ENCODE measurements around the gene GNB1. TPM values are rescaled to one million over a fixed set of nuclear protein-coding genes. Genes with fewer than 3 reads are reported as not detected.

GNB1 gene
- total RNA-seq, 1 donor: 88.7 TPM

- no peaks in the 10 kb centered on the region for H3K36me3 ChIP-seq (ENCODE audit: insufficient read depth, low read length)
- peaks cover 35% of the 10 kb centered on the region for H3K79me2 ChIP-seq (ENCODE audit: insufficient read depth, low read length)
- H3K27me3 ChIP-seq (ENCODE audit: insufficient read depth, low read length): peaks cover 8% of the 10 kb centered on the region
- H4K20me1 ChIP-seq (ENCODE audit: insufficient read depth, low read length): peaks cover 24% of the 10 kb centered on the region
- H3K4me1 ChIP-seq (ENCODE audit: insufficient read depth, low read length): peaks cover 25% of the 10 kb centered on the region
- DNase-seq (ENCODE audit: insufficient read length, low spot score, missing footprints): peak; percentile 85
- H2AFZ ChIP-seq (ENCODE audit: low read length): peak overlapping the region; percentile 85
- peak overlapping the region; percentile 37 for H3K27ac ChIP-seq (ENCODE audit: low read depth, low read length)
- peak overlapping the region; percentile 88 for H3K4me2 ChIP-seq (ENCODE audit: insufficient read depth, low read length)
- no peaks in the 10 kb centered on the region for H3K9me3 ChIP-seq (ENCODE audit: low read depth, low read length)
- peak overlapping the region; percentile 88 for H3K4me3 ChIP-seq (ENCODE audit: insufficient read depth, low read length)
- TF ChIP-seq, protein P1, sequence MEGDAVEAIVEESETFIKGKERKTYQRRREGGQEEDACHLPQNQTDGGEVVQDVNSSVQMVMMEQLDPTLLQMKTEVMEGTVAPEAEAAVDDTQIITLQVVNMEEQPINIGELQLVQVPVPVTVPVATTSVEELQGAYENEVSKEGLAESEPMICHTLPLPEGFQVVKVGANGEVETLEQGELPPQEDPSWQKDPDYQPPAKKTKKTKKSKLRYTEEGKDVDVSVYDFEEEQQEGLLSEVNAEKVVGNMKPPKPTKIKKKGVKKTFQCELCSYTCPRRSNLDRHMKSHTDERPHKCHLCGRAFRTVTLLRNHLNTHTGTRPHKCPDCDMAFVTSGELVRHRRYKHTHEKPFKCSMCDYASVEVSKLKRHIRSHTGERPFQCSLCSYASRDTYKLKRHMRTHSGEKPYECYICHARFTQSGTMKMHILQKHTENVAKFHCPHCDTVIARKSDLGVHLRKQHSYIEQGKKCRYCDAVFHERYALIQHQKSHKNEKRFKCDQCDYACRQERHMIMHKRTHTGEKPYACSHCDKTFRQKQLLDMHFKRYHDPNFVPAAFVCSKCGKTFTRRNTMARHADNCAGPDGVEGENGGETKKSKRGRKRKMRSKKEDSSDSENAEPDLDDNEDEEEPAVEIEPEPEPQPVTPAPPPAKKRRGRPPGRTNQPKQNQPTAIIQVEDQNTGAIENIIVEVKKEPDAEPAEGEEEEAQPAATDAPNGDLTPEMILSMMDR (IDR thresholded peaks at IDR 0.05; ENCODE audit: extremely low read depth, low read depth, low read length): no peak
Observed at GRCh38 chr1:1892079-1892762, 1.3 kb upstream of the GNB1 start.

DNA sequence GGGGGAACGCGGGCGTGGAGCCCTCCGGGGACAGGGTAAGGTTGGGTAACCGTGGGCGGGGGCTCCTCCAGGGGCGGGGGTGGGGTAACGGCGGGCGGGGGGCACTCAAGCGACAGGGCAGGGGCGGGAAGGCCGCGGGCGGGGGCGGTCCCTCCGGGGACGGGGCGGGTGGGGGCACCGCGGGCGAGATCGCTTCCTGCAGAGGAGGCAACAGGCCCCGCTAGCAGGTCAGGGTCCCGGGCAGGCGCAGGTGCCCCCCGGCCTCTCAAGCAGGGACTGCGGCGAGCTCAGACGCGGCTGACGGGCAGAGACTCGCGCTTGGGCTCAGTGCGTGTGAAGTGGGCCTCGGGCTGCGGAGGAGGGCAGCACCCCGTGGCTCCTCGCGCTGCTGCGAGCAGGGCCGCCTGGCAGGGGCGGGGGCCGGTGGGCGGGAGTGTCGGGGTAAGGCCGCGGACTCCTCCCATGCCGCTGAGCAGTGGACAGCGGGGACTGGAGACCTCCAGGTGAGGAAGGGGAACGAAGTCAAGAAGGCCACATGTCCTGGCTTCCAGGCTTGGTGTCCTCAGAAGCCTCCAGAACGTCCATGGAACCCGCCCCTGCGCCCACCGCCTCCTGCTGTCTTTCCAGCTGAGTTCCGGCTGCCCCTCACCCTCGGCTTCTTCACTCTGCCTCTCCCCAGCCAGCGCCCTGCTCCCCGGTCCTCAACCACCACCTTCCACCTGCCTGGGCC lies 627 bp upstream of the GNB1 start:
- peaks cover 42% of the 10 kb centered on the region for H3K79me2 ChIP-seq (ENCODE audit: insufficient read depth, low read length)
- H4K20me1 ChIP-seq (ENCODE audit: insufficient read depth, low read length): peaks cover 29% of the 10 kb centered on the region
- H3K36me3 ChIP-seq (ENCODE audit: insufficient read depth, low read length): no peaks in the 10 kb centered on the region
- peaks cover 8% of the 10 kb centered on the region for H3K27me3 ChIP-seq (ENCODE audit: insufficient read depth, low read length)
- H3K27ac ChIP-seq (ENCODE audit: low read depth, low read length): peak overlapping the region; percentile 56
- DNase-seq (ENCODE audit: insufficient read length, low spot score, missing footprints): peak; percentile 97
- H3K4me2 ChIP-seq (ENCODE audit: insufficient read depth, low read length): peak overlapping the region; percentile 88
- H3K4me3 ChIP-seq (ENCODE audit: insufficient read depth, low read length): peak overlapping the region; percentile 88
- peaks cover 25% of the 10 kb centered on the region for H3K4me1 ChIP-seq (ENCODE audit: insufficient read depth, low read length)
- H3K9me3 ChIP-seq (ENCODE audit: low read depth, low read length): no peaks in the 10 kb centered on the region
- H2AFZ ChIP-seq (ENCODE audit: low read length): peak overlapping the region; percentile 85
- TF ChIP-seq, protein P1 (IDR thresholded peaks at IDR 0.05; ENCODE audit: extremely low read depth, low read depth, low read length): no peak

DNA sequence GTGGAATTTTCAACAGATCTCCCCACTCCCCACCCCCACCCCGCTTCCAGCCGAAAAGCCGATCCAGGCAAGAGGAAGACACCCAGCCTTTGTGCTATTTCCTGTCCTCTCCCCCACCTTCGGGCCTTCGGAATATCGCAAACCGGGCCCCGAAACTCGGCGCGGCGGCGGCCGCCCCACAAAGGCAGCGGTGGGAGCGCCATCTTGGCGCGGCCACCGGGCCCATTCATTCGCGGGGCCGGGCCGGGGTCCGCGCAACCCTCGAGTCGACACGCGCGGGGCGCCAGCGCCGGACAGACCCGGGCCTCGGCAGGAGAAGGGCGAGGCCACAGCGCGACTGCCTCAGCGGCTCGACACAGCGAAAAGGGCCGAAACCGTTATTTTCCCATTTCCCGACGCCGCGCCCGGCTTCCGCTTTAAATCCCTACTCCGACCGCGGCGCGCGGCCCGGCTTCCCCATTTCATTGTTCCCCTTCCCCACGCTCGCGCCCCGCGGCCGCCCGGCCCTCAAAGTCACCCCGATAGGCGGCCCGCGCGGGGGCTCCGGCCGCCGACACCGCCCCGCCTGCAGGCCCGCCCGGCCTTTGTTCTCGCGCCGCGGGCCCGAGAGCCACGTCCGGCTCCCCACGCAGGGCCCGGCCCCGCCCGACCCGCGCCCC lies 911 bp downstream of the GNB1 start:
- Histone ChIP-seq H3K79me2 (ENCODE audit: insufficient read depth, low read length) (peaks cover 56% of the 10 kb centered on the region), H3K27me3 (ENCODE audit: insufficient read depth, low read length) (no peaks in the 10 kb centered on the region), H3K4me1 (ENCODE audit: insufficient read depth, low read length) (peaks cover 25% of the 10 kb centered on the region), H3K27ac (ENCODE audit: low read depth, low read length) (peak overlapping the region; percentile 70), H3K4me2 (ENCODE audit: insufficient read depth, low read length) (peak overlapping the region; percentile 85), H3K9me3 (ENCODE audit: low read depth, low read length) (no peaks in the 10 kb centered on the region), H3K4me3 (ENCODE audit: insufficient read depth, low read length) (peak overlapping the region; percentile 88), H2AFZ (ENCODE audit: low read length) (peak overlapping the region; percentile 41), H4K20me1 (ENCODE audit: insufficient read depth, low read length) (peaks cover 38% of the 10 kb centered on the region), H3K36me3 (ENCODE audit: insufficient read depth, low read length) (no peaks in the 10 kb centered on the region)
- TF ChIP-seq, protein P1 (IDR thresholded peaks at IDR 0.05; ENCODE audit: extremely low read depth, low read depth, low read length): no peak
- peak; percentile 97 for DNase-seq (ENCODE audit: insufficient read length, low spot score, missing footprints)
